K562 (cell line): ENCODE data around the gene CDK5RAP3. TPM values are rescaled to one million over a fixed set of nuclear protein-coding genes. Genes with fewer than 3 reads are reported as not detected.
A peak's percentile ranks its signal among the peaks of the same experiment; 100 is the strongest.

Source experiments
- CXXC5 ChIP-seq: fragments of 250-450 bp; sonication (Bioruptor Pico); IDR thresholded peaks from 2 replicates; pipeline ENCODE4 v1.8.0; 2022; ENCODE audit warnings: inconsistent platforms, mild to moderate bottlenecking, moderate library complexity
- DIDO1 ChIP-seq: fragments of 450-650 bp; IDR thresholded peaks from 2 replicates; pipeline ENCODE4 v1.6.1; 2016; ENCODE audit warnings: low read depth, missing biosample characterization, missing genetic modification characterization
- DMBX1 ChIP-seq: fragments of 250-450 bp; sonication (Bioruptor Pico); IDR thresholded peaks from 2 replicates; pipeline ENCODE4 v1.8.0; 2022; ENCODE audit warnings: inconsistent platforms, mild to moderate bottlenecking, moderate library complexity, borderline replicate concordance
- FOSL1 ChIP-seq: fragments of 200-800 bp; sonication (Bioruptor generic); conservative IDR thresholded peaks from 2 replicates; pipeline ENCODE4 v1.6.1; 2016; ENCODE audit warnings: missing genetic modification characterization, missing compliant biosample characterization
- FOXA1 ChIP-seq: fragments of 450-650 bp; IDR thresholded peaks from 2 replicates; pipeline ENCODE4 v1.6.1; 2016; ENCODE audit warnings: mild to moderate bottlenecking, borderline replicate concordance
- FOXJ3 ChIP-seq: sonication (generic); formaldehyde crosslinking; IDR thresholded peaks from 2 replicates; pipeline ENCODE4 v1.4.0; 2020; ENCODE audit warnings: mild to moderate bottlenecking, missing genetic modification reagents
- GATA2 ChIP-seq: sonication (generic); formaldehyde crosslinking; IDR thresholded peaks from 2 replicates; pipeline ENCODE4 v1.4.0; 2020; ENCODE audit warnings: mild to moderate bottlenecking, missing genetic modification reagents
- HDAC8 ChIP-seq: fragments of 450-650 bp; IDR thresholded peaks from 2 replicates; pipeline ENCODE4 v1.6.1; 2016; ENCODE audit warnings: mild to moderate bottlenecking, missing genetic modification characterization, moderate library complexity, missing compliant biosample characterization
- NEUROD1 ChIP-seq: fragments of 150-350 bp; IDR thresholded peaks from 2 replicates; pipeline ENCODE4 v1.6.1; 2014; ENCODE audit warnings: borderline replicate concordance, low read length, low read depth; ENCODE audit not compliant: partially characterized antibody
- NFATC3 ChIP-seq: fragments of 450-650 bp; IDR thresholded peaks from 2 replicates; pipeline ENCODE4 v1.6.1; 2017; ENCODE audit warnings: mild to moderate bottlenecking
- NRF1 ChIP-seq, 2 experiments: fragments of 450-650 bp; IDR thresholded peaks in 1 of 2; conservative IDR thresholded peaks in 1 of 2; 2 replicates each; pipeline ENCODE4 v1.6.1; 2014; ENCODE audit warnings: mild to moderate bottlenecking in 2 of 2
- PHF21A ChIP-seq: fragments of 450-650 bp; IDR thresholded peaks from 2 replicates; pipeline ENCODE4 v1.6.1; 2017; ENCODE audit warnings: low read depth, borderline replicate concordance
- PHF8 ChIP-seq: fragments of 200-600 bp; sonication (generic); IDR thresholded peaks from 2 replicates; pipeline ENCODE4 v1.6.1; 2012; ENCODE audit warnings: mixed run types, mild to moderate bottlenecking, inconsistent platforms, low read length, moderate library complexity, borderline replicate concordance
- RBM17 ChIP-seq: fragments of 200-400 bp; formaldehyde crosslinking; IDR thresholded peaks from 2 replicates; pipeline ENCODE4 v1.6.1; 2017; ENCODE audit warnings: low read depth, mild to moderate bottlenecking, low read length, borderline replicate concordance
- YY1 ChIP-seq, 3 experiments: IDR thresholded peaks; 2 replicates each; pipeline ENCODE4 v1.6.1; 2011; ENCODE audit warnings: low read length in 2 of 3, mild to moderate bottlenecking in 2 of 3, moderate library complexity in 2 of 3, borderline replicate concordance in 1 of 3, control low read depth in 1 of 3, low read depth in 1 of 3; ENCODE audit not compliant: insufficient read depth in 3 of 3, insufficient replicate concordance in 2 of 3, control insufficient read depth in 1 of 3, insufficient read length in 1 of 3; ENCODE audit errors: extremely low read depth in 1 of 3
- ZFX ChIP-seq: sonication (generic); formaldehyde crosslinking; IDR thresholded peaks from 2 replicates; pipeline ENCODE4 v1.8.0; 2022; ENCODE audit warnings: mild to moderate bottlenecking, missing genetic modification reagents, moderate library complexity
- ZNF586 ChIP-seq: fragments of 450-650 bp; formaldehyde crosslinking; conservative IDR thresholded peaks from 2 replicates; pipeline ENCODE4 v1.4.0; 2020; ENCODE audit warnings: mild to moderate bottlenecking, moderate library complexity
- polyA plus RNA-seq, 8 experiments: library from polyadenylated mRNA; depleted of rRNA in 4 of 8; stranded (reverse) in 5 of 8; unstranded in 3 of 8; fragments of >200 nt; fragmentation: Nextera tagmentation in 2 of 8; fragmentation: Illumina TruSeq in 1 of 8; extraction: Ambion mirVana in 2 of 8; extraction: Trizol in 1 of 8; gene quantifications; 2 replicates each; pipeline versions ENCODE4 v1.2.1 to v1.2.3, GENCODE V29; 2011 to 2014; ENCODE audit warnings: inconsistent platforms in 1 of 8, missing spikeins in 1 of 8
- total RNA-seq, 7 experiments: library from RNA; depleted of rRNA in 6 of 7; stranded (reverse); fragments of >200 nt in 6 of 7; fragmentation: Illumina TruSeq in 2 of 7; extraction: Trizol in 2 of 7; gene quantifications; 2 replicates each; pipeline versions ENCODE4 v1.2.1 to v1.2.3, GENCODE V29; 2011 to 2021; ENCODE audit warnings: low replicate concordance in 1 of 7
- TF ChIP-seq, protein P1 (sequence below): sonication (generic); formaldehyde crosslinking; IDR thresholded peaks from 2 replicates; pipeline ENCODE4 v1.4.0; 2020; ENCODE audit warnings: mild to moderate bottlenecking, missing genetic modification reagents
- TF ChIP-seq, protein P2 (sequence below), 2 experiments: IDR thresholded peaks in 1 of 2; conservative IDR thresholded peaks in 1 of 2; 2 replicates each; pipeline ENCODE4 v1.6.1; 2016; ENCODE audit warnings: low read depth in 2 of 2, mild to moderate bottlenecking in 1 of 2, missing compliant biosample characterization in 1 of 2, missing genetic modification characterization in 1 of 2, moderate library complexity in 1 of 2
- TF ChIP-seq, protein P3 (sequence below): sonication (generic); formaldehyde crosslinking; IDR thresholded peaks from 2 replicates; pipeline ENCODE4 v1.8.0; 2023; ENCODE audit warnings: mild to moderate bottlenecking, missing genetic modification reagents

CDK5RAP3 gene
- total and polyA plus RNA-seq, 9 of the 15 experiments (the other 6 are each of a cell fraction or from before 2014, with no cell fraction given): 44.2 to 202 (median 91.5) TPM

DNA sequence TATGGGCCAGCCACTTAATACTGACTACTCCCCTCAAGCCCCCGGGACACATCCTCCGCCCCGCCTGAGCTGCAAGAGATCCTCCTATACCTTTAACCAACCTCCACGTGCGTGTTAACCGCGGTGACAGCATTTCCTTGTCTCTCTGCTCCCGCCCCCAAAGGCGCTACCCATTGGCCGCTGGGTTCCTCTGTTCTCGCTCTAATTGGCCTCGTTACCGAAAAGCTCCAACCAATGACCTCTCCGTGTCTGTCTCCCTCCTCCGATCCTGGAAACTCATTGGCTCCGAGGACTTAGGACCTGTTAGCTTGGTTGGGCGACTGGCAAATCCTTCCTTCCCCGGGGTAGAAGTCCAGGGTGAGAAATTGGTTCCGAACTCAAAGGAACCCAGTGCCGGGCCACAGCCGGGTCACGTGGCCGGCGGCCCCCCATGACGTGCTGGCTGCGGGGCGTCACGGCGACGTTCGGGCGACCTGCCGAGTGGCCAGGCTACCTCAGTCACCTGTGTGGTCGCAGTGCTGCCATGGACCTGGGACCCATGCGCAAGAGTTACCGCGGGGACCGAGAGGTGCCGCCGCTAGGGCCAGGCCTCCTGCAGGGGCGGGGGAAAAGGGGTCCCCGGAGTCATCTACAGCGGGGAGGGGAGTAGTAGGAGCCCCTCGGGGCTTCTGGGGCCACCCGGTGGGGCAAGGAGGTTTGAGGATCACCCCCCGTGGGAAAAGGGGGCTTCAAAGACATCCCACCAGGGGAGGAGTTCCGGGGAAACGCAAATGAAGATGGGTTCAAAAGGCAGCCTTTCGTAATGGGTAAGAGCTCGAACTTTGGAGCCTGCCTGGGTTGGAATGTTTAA lies 29.4 kb upstream of the CDK5RAP3 start, which contains the start of gene PNPO (continued):
- TF ChIP-seq NEUROD1 (peak; percentile 97), NRF1 (conservative IDR thresholded peaks at IDR 0.05 in 1 of 2, IDR thresholded peaks at IDR 0.05 in 1 of 2) (peak; percentile 87 to 89), YY1 (IDR thresholded peaks at IDR 0.05; ENCODE audit: borderline replicate concordance in 1 of 3, control insufficient read depth in 1 of 3, extremely low read depth in 1 of 3, insufficient read depth in 3 of 3, insufficient read length in 1 of 3, insufficient replicate concordance in 2 of 3, low read depth in 1 of 3, low read length in 2 of 3) (peak in 1 of 3 experiments; percentile 8), NFATC3 (0 out of 2 replicates have a peak, but pooled peaks have one; percentile 2), PHF8 (peak; percentile 83; the same call in 1 of the 2 replicates), DMBX1 (peak; percentile 52; the same call in 1 of the 2 replicates), GATA2 (CRISPR knock-in tag) (no peak), FOXJ3 (CRISPR knock-in tag) (no peak), PHF21A (0 out of 2 replicates have a peak, but pooled peaks have one; percentile 13), FOSL1 (tag) (peak; percentile 24; the same call in 1 of the 2 replicates), ZFX (CRISPR knock-in tag) (peak; percentile 58), DIDO1 (tag) (no peak), ZNF586 (no peak), CXXC5 (peak; percentile 52; the same call in 1 of the 2 replicates), HDAC8 (tag) (no peak), FOXA1 (no peak), RBM17 (no peak)
- TF ChIP-seq, protein P1, sequence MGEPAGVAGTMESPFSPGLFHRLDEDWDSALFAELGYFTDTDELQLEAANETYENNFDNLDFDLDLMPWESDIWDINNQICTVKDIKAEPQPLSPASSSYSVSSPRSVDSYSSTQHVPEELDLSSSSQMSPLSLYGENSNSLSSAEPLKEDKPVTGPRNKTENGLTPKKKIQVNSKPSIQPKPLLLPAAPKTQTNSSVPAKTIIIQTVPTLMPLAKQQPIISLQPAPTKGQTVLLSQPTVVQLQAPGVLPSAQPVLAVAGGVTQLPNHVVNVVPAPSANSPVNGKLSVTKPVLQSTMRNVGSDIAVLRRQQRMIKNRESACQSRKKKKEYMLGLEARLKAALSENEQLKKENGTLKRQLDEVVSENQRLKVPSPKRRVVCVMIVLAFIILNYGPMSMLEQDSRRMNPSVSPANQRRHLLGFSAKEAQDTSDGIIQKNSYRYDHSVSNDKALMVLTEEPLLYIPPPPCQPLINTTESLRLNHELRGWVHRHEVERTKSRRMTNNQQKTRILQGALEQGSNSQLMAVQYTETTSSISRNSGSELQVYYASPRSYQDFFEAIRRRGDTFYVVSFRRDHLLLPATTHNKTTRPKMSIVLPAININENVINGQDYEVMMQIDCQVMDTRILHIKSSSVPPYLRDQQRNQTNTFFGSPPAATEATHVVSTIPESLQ (CRISPR knock-in tag): peak; percentile 86
- TF ChIP-seq, protein P2, sequence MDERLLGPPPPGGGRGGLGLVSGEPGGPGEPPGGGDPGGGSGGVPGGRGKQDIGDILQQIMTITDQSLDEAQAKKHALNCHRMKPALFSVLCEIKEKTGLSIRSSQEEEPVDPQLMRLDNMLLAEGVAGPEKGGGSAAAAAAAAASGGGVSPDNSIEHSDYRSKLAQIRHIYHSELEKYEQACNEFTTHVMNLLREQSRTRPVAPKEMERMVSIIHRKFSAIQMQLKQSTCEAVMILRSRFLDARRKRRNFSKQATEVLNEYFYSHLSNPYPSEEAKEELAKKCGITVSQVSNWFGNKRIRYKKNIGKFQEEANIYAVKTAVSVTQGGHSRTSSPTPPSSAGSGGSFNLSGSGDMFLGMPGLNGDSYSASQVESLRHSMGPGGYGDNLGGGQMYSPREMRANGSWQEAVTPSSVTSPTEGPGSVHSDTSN (CRISPR knock-in tag; IDR thresholded peaks at IDR 0.05; ENCODE audit: low read depth): no peak
- TF ChIP-seq, protein P2 (tag; conservative IDR thresholded peaks at IDR 0.05; ENCODE audit: low read depth): peak; percentile 51; the same call in 1 of the 2 replicates
- TF ChIP-seq, protein P3, sequence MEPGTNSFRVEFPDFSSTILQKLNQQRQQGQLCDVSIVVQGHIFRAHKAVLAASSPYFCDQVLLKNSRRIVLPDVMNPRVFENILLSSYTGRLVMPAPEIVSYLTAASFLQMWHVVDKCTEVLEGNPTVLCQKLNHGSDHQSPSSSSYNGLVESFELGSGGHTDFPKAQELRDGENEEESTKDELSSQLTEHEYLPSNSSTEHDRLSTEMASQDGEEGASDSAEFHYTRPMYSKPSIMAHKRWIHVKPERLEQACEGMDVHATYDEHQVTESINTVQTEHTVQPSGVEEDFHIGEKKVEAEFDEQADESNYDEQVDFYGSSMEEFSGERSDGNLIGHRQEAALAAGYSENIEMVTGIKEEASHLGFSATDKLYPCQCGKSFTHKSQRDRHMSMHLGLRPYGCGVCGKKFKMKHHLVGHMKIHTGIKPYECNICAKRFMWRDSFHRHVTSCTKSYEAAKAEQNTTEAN: no peak
